ENCODE results near the gene ADSL.

DNA sequence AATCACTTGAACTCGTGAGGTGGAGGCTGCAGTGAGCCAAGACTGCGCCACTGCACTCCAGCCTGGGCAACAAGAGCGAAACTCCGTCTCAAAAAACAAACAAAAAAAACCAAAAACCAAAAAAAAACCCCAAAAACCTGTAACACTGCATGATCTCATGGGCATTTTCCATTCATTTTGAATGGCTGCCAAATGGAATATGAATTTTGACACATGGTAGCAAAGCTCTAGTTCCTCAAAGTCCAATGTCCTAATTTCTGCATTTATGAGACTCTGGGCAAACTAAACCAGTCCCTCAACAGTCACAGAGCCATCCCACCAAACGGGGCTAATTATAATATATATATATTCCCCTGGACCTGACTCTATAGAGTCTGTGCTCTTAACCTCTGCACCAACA lies 85.9 kb downstream of the ADSL start:
- TF ChIP-seq, protein P1, sequence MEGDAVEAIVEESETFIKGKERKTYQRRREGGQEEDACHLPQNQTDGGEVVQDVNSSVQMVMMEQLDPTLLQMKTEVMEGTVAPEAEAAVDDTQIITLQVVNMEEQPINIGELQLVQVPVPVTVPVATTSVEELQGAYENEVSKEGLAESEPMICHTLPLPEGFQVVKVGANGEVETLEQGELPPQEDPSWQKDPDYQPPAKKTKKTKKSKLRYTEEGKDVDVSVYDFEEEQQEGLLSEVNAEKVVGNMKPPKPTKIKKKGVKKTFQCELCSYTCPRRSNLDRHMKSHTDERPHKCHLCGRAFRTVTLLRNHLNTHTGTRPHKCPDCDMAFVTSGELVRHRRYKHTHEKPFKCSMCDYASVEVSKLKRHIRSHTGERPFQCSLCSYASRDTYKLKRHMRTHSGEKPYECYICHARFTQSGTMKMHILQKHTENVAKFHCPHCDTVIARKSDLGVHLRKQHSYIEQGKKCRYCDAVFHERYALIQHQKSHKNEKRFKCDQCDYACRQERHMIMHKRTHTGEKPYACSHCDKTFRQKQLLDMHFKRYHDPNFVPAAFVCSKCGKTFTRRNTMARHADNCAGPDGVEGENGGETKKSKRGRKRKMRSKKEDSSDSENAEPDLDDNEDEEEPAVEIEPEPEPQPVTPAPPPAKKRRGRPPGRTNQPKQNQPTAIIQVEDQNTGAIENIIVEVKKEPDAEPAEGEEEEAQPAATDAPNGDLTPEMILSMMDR (IDR thresholded peaks at IDR 0.05), result no peak
- no peak for TF ChIP-seq POLR2A (IDR thresholded peaks at IDR 0.05)
- TF ChIP-seq POLR2AphosphoS5 (IDR thresholded peaks at IDR 0.05), result no peak

Data from stomach (tissue), 4 donors.